PC-9 (cell line): ENCODE data around the gene NEDD8.

Source experiments
- EZH2 ChIP-seq: fragments of 200-600 bp; sonication (generic); IDR thresholded peaks from 2 replicates; pipeline ENCODE4 v1.8.0; 2017; ENCODE audit warnings: antibody characterized with exemption, low read depth
- TF ChIP-seq, protein P1 (sequence below): fragments of 200-600 bp; sonication (generic); conservative IDR thresholded peaks from 2 replicates; pipeline ENCODE4 v1.6.1; 2017; ENCODE audit warnings: mixed run types, antibody characterized with exemption, mild to moderate bottlenecking, moderate library complexity

DNA sequence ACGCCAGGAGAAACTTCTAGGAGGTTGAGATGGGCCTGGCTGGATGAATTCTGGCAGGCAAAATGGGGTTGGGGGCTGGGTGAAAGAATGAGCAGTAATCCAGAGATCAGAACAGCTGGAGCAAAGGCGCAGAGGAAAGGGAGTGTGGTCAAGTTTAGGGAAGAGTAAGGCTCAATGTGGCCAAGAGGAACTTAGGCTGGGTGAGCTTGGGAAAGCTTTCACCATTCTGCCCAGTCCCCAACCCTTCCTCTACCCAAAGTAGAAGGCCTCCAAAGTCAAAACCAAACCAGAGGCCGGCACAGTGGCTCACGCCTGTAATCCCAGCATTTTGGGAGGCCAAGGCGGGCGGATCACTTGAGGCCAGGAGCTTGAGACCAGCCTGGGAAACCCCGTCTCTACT lies 49.5 kb upstream of the NEDD8 start:
- TF ChIP-seq, protein P1, sequence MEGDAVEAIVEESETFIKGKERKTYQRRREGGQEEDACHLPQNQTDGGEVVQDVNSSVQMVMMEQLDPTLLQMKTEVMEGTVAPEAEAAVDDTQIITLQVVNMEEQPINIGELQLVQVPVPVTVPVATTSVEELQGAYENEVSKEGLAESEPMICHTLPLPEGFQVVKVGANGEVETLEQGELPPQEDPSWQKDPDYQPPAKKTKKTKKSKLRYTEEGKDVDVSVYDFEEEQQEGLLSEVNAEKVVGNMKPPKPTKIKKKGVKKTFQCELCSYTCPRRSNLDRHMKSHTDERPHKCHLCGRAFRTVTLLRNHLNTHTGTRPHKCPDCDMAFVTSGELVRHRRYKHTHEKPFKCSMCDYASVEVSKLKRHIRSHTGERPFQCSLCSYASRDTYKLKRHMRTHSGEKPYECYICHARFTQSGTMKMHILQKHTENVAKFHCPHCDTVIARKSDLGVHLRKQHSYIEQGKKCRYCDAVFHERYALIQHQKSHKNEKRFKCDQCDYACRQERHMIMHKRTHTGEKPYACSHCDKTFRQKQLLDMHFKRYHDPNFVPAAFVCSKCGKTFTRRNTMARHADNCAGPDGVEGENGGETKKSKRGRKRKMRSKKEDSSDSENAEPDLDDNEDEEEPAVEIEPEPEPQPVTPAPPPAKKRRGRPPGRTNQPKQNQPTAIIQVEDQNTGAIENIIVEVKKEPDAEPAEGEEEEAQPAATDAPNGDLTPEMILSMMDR, result no peak
- TF ChIP-seq EZH2, result no peak
